DND-41 (cell line): ENCODE results near the gene IL1RL1.
A peak's percentile ranks its signal among the peaks of the same experiment; 100 is the strongest.

Experiments used
- ATAC-seq: fragments of 200-7000 bp; cut with Tn5 transposase; 3 replicates; pipeline ENCODE4 v1.9.1; 2021; ENCODE audit warnings: low read depth; ENCODE audit not compliant: insufficient read depth
- DNase-seq: peaks from one replicate; pipeline ENCODE4 v3.0.0-alpha.2; 2020
- H2AFZ ChIP-seq: 2 replicates; pipeline ENCODE4 v1.6.0; 2012; ENCODE audit warnings: low read depth, low read length
- H3K27ac ChIP-seq: 2 replicates; pipeline ENCODE4 v1.5.1; 2012; ENCODE audit warnings: low read length, inconsistent platforms
- H3K27me3 ChIP-seq: fragments of 200-600 bp; sonication (generic); 2 replicates; pipeline ENCODE4 v1.6.0; 2012; ENCODE audit warnings: low read length, mild to moderate bottlenecking, inconsistent platforms; ENCODE audit not compliant: insufficient read depth, poor library complexity
- H3K36me3 ChIP-seq: 2 replicates; pipeline ENCODE4 v1.5.1; 2012; ENCODE audit warnings: low read length, inconsistent platforms; ENCODE audit not compliant: insufficient read depth
- H3K4me1 ChIP-seq: 2 replicates; pipeline ENCODE4 v1.5.1; 2012; ENCODE audit warnings: mild to moderate bottlenecking, low read length; ENCODE audit not compliant: insufficient read depth
- H3K4me2 ChIP-seq: 2 replicates; pipeline ENCODE4 v1.6.0; 2012; ENCODE audit warnings: mild to moderate bottlenecking, moderate library complexity, low read length, inconsistent platforms; ENCODE audit not compliant: insufficient read depth
- H3K4me3 ChIP-seq, 2 experiments: fragments of 200-600 bp in 1 of 2; shearing (Covaris generic) in 1 of 2; 2 replicates each; pipeline ENCODE4 v1.5.1; 2012 to 2016; ENCODE audit warnings: inconsistent platforms in 2 of 2, low read length in 2 of 2, mild to moderate bottlenecking in 2 of 2, low read depth in 1 of 2, moderate library complexity in 1 of 2
- H3K79me2 ChIP-seq: 2 replicates; pipeline ENCODE4 v1.6.0; 2012; ENCODE audit warnings: low read length, inconsistent platforms; ENCODE audit not compliant: insufficient read depth
- H3K9ac ChIP-seq: 2 replicates; pipeline ENCODE4 v1.6.0; 2012; ENCODE audit warnings: low read depth, mild to moderate bottlenecking, inconsistent platforms, low read length, moderate library complexity
- H3K9me3 ChIP-seq: 2 replicates; pipeline ENCODE4 v1.5.1; 2012; ENCODE audit warnings: low read length, moderate library complexity, mild to moderate bottlenecking, inconsistent platforms; ENCODE audit not compliant: insufficient read depth, severe bottlenecking
- H4K20me1 ChIP-seq: 2 replicates; pipeline ENCODE4 v1.6.0; 2012; ENCODE audit warnings: low read length; ENCODE audit not compliant: insufficient read depth
- CTCF ChIP-seq: IDR thresholded peaks from 2 replicates; pipeline ENCODE4 v1.5.1; 2012; ENCODE audit warnings: borderline replicate concordance, low read length, moderate library complexity, mild to moderate bottlenecking; ENCODE audit not compliant: poor library complexity, severe bottlenecking; ENCODE audit errors: extremely low read depth
- EZH2 ChIP-seq: IDR thresholded peaks from 3 replicates; pipeline ENCODE4 v1.6.1; 2012; ENCODE audit warnings: borderline replicate concordance, low read depth, mild to moderate bottlenecking, moderate library complexity, low read length, inconsistent platforms; ENCODE audit not compliant: severe bottlenecking

Gene IL1RL1

GRCh38 chr2:102271844-102272243 lies 39.5 kb upstream of the IL1RL1 start:
- Histone ChIP-seq H3K9ac (no peak overlapping the region), H3K36me3 (no peaks in the 10 kb centered on the region), H3K4me3 (no peak overlapping the region), H2AFZ (no peak overlapping the region), H3K27me3 (no peaks in the 10 kb centered on the region), H3K79me2 (no peaks in the 10 kb centered on the region), H3K4me1 (no peaks in the 10 kb centered on the region), H3K27ac (no peak overlapping the region), H3K4me2 (no peak overlapping the region), H3K9me3 (peaks cover 11% of the 10 kb centered on the region), H4K20me1 (no peaks in the 10 kb centered on the region)
- TF ChIP-seq EZH2 (no peak), CTCF (no peak)
- DNase-seq (no peak), ATAC-seq (no peak)

GRCh38 chr2:102273619-102274211 lies 37.6 kb upstream of the IL1RL1 start:
- no peak for DNase-seq
- Histone ChIP-seq H3K27ac (no peak overlapping the region), H3K4me2 (no peak overlapping the region), H2AFZ (no peak overlapping the region), H3K9ac (no peak overlapping the region), H3K36me3 (no peaks in the 10 kb centered on the region), H3K27me3 (no peaks in the 10 kb centered on the region), H3K79me2 (no peaks in the 10 kb centered on the region), H4K20me1 (no peaks in the 10 kb centered on the region), H3K9me3 (peaks cover 11% of the 10 kb centered on the region), H3K4me1 (no peaks in the 10 kb centered on the region), H3K4me3 (no peak overlapping the region)
- TF ChIP-seq EZH2: no peak
- TF ChIP-seq CTCF: no peak
- no peak for ATAC-seq

- peaks cover 2% of the 10 kb centered on the region for H3K27me3 ChIP-seq
- ATAC-seq (peak; percentile 84), DNase-seq (peak; percentile 33)
- H4K20me1 ChIP-seq: no peaks in the 10 kb centered on the region
- no peaks in the 10 kb centered on the region for H3K4me1 ChIP-seq
- no peak overlapping the region for H3K4me2 ChIP-seq
- no peaks in the 10 kb centered on the region for H3K36me3 ChIP-seq
- H2AFZ ChIP-seq: no peak overlapping the region
- H3K4me3 ChIP-seq: no peak overlapping the region
- no peak overlapping the region for H3K9ac ChIP-seq
- peaks cover 11% of the 10 kb centered on the region for H3K9me3 ChIP-seq
- TF ChIP-seq EZH2 (no peak), CTCF (no peak)
- H3K79me2 ChIP-seq: no peaks in the 10 kb centered on the region
- H3K27ac ChIP-seq: no peak overlapping the region
Measured at GRCh38 chr2:102276549-102277201, 34.7 kb upstream of the IL1RL1 start.
